Middle frontal gyrus (tissue), 1 donor: ENCODE measurements around the gene SMARCD1.
"Not testable (repeated sequence)": the region's sequence is repeated elsewhere in the genome, so short reads cannot be mapped to it uniquely, and the experiment has no call there.

Experiments used
- DNase-seq: peaks from one replicate; pipeline ENCODE4 v3.0.0-alpha.2; 2015; ENCODE audit warnings: low spot score; ENCODE audit errors: extremely low spot score

SMARCD1 gene

GRCh38 chr12:50132505-50133135 is 47.5 kb downstream of the SMARCD1 start:
- DNase-seq = no peak

- no peak for DNase-seq
These were observed 57.9 kb downstream of the SMARCD1 start for GRCh38 chr12:50142993-50143392.

GRCh38 chr12:50145439-50145838 is 60.3 kb downstream of the SMARCD1 start:
- no peak for DNase-seq

- DNase-seq = no peak
These were observed 62.1 kb downstream of the SMARCD1 start for GRCh38 chr12:50147281-50147680.

- not testable (repeated sequence) for DNase-seq
These were observed 62.9 kb downstream of the SMARCD1 start for GRCh38 chr12:50148011-50148410.

- no peak for DNase-seq
These were observed 64.2 kb downstream of the SMARCD1 start for GRCh38 chr12:50149311-50149710.
